ENCODE measurements around the gene IFFO2. TPM values are rescaled to one million over a fixed set of nuclear protein-coding genes. Genes with fewer than 3 reads are reported as not detected.

IFFO2 gene
- total RNA-seq, 2 donors from 2014 or later, result 69.2 to 79.1 TPM

DNA sequence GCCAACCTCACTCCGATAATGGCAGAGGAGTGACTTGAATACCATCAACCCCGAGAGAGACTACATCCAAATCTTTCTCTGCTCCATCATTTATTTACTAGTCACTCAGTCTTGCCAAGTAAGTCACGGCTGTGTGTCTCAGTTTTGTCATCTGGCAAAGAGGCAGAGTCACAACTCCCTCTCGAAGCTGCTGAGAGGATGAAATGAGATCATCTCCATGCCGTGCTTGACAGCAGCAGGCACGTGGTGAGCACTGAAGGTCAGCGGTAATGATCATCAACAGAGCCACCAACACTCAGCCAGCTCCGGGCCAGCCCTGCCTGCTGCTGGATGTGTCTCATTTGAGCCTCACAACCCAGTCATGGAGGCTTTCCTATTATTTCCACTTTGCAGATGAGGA lies 74.0 kb downstream of the IFFO2 start:
- Mint-ChIP-seq H3K36me3 (ENCODE audit: insufficient read depth in 2 of 2) (peaks cover 0 to 1% of the 10 kb centered on the region in 2 donors), H3K4me1 (ENCODE audit: low read depth) (no peaks in the 10 kb centered on the region), H3K27ac (no peak overlapping the region), H3K9me3 (no peaks in the 10 kb centered on the region), H3K4me3 (no peak overlapping the region), H3K27me3 (ENCODE audit: low read depth) (no peaks in the 10 kb centered on the region)
- DNase-seq (no peak), ATAC-seq (replicated peaks in 1 of 2) (no peak)

GRCh38 chr1:18881642-18882431 lies 74.6 kb downstream of the IFFO2 start:
- Mint-ChIP-seq H3K36me3 (ENCODE audit: insufficient read depth in 2 of 2) (peaks cover 0 to 1% of the 10 kb centered on the region in 2 donors), H3K9me3 (no peaks in the 10 kb centered on the region), H3K27me3 (ENCODE audit: low read depth) (no peaks in the 10 kb centered on the region), H3K27ac (no peak overlapping the region), H3K4me3 (no peak overlapping the region), H3K4me1 (ENCODE audit: low read depth) (no peaks in the 10 kb centered on the region)
- DNase-seq (no peak), ATAC-seq (replicated peaks in 1 of 2) (no peak)

DNA sequence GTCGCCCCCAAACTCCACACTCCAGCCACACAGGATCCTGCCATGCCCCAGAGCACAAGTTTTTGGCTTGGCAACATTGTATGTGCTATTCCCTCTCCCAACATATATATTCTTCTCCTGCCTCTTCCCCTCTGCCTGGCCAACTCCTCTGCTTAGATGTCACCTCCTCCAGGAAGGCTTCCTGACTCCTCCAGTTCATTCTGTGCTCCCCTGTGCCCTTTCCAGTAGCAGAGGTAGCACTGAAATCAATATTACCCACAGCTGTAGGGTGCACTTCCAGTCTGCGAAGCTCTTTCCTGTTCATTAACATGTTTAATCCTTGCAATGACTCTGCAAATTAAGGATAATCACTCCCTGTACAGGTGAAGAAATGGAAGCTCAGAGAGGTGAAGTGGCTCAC lies 75.3 kb downstream of the IFFO2 start:
- ATAC-seq (replicated peaks in 1 of 2) (no peak), DNase-seq (no peak)
- Mint-ChIP-seq H3K27me3 (ENCODE audit: low read depth) (no peaks in the 10 kb centered on the region), H3K9me3 (no peaks in the 10 kb centered on the region), H3K4me3 (no peak overlapping the region), H3K27ac (no peak overlapping the region), H3K36me3 (ENCODE audit: insufficient read depth in 2 of 2) (peaks cover 0 to 1% of the 10 kb centered on the region in 2 donors), H3K4me1 (ENCODE audit: low read depth) (no peaks in the 10 kb centered on the region)

GRCh38 chr1:18880585-18880984 lies 75.9 kb downstream of the IFFO2 start:
- Mint-ChIP-seq H3K27ac (no peak overlapping the region), H3K4me1 (ENCODE audit: low read depth) (no peaks in the 10 kb centered on the region), H3K4me3 (no peak overlapping the region), H3K9me3 (no peaks in the 10 kb centered on the region), H3K36me3 (ENCODE audit: insufficient read depth in 2 of 2) (peaks cover 0 to 1% of the 10 kb centered on the region in 2 donors), H3K27me3 (ENCODE audit: low read depth) (no peaks in the 10 kb centered on the region)
- ATAC-seq (replicated peaks in 1 of 2) (no peak), DNase-seq (no peak)

- Mint-ChIP-seq H3K27me3 (ENCODE audit: low read depth) (no peaks in the 10 kb centered on the region), H3K9me3 (no peaks in the 10 kb centered on the region), H3K4me1 (ENCODE audit: low read depth) (no peaks in the 10 kb centered on the region), H3K4me3 (no peak overlapping the region), H3K36me3 (ENCODE audit: insufficient read depth in 2 of 2) (peaks cover 0 to 1% of the 10 kb centered on the region in 2 donors), H3K27ac (no peak overlapping the region)
- ATAC-seq (replicated peaks in 1 of 2) (no peak), DNase-seq (no peak)
These were observed 76.6 kb downstream of the IFFO2 start for GRCh38 chr1:18879791-18880309.

- H3K4me3 Mint-ChIP-seq, result no peak overlapping the region
- H3K27me3 Mint-ChIP-seq (ENCODE audit: low read depth), result no peaks in the 10 kb centered on the region
- no peak for ATAC-seq (replicated peaks in 1 of 2)
- no peaks in the 10 kb centered on the region for H3K9me3 Mint-ChIP-seq
- no peak overlapping the region for H3K27ac Mint-ChIP-seq
- no peaks in the 10 kb centered on the region for H3K4me1 Mint-ChIP-seq (ENCODE audit: low read depth)
- DNase-seq, result no peak
- H3K36me3 Mint-ChIP-seq (ENCODE audit: insufficient read depth in 2 of 2), result peaks cover 0 to 1% of the 10 kb centered on the region in 2 donors
These were observed 77.2 kb downstream of the IFFO2 start for GRCh38 chr1:18879215-18879790.

DNA sequence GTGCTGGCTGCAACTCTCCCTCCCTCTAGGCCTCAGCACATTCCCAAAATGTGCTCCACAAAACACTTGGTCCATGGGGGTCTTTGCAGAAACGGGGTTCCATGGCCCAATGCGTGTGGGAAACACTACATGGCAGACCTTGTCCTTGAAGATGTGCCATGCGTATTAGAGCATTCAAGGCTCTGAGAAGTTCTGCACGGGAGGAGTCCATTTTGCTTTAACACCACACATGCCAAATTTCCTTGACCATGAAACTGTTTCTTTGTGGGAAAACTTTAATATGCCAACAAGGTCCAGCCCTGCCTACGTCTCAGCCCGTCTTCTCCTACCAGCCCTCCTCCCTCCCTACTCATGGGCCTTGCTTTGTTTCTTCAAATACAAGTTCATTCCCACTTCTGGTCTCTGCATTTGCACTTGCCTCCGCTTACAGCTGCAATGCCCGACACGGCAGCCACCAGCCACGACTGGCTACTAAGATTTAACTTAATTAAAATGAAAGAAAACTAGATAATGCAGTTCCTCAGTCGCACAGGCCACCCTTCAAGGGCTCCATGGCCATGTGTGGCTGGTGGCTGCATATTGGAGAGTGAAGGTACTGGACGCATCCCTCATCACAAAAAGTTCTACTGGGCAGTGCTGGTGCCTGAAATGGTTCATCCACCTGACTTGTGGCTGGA lies 77.8 kb downstream of the IFFO2 start:
- H3K4me1 Mint-ChIP-seq (ENCODE audit: low read depth), result no peaks in the 10 kb centered on the region
- H3K27me3 Mint-ChIP-seq (ENCODE audit: low read depth), result no peaks in the 10 kb centered on the region
- ATAC-seq (replicated peaks in 1 of 2), result no peak
- no peak overlapping the region for H3K4me3 Mint-ChIP-seq
- DNase-seq, result no peak
- H3K36me3 Mint-ChIP-seq (ENCODE audit: insufficient read depth in 2 of 2), result peaks cover 0 to 1% of the 10 kb centered on the region in 2 donors
- no peak overlapping the region for H3K27ac Mint-ChIP-seq
- H3K9me3 Mint-ChIP-seq, result no peaks in the 10 kb centered on the region

DNA sequence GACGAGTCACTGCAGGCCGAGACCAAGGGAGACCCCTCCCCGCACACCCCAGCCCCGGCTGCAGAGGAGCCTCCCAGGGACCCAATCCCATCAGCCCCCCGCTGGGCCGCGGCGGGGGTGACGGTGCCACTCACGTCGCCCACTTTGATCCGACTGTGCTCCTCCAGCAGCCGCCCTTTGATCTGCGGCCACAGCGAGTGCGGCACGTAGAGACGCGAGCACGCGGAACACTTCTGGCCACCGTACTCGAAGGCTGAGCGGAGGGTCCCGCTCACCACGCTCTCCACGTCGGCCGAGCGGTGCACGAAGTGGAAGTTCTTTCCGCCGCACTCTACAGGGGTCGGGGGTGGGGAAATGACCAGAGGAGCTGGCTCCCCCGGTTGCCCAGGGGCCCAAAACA lies 79.2 kb downstream of the IFFO2 start:
- H3K4me3 Mint-ChIP-seq, result no peak overlapping the region
- H3K27me3 Mint-ChIP-seq (ENCODE audit: low read depth), result no peaks in the 10 kb centered on the region
- H3K36me3 Mint-ChIP-seq (ENCODE audit: insufficient read depth in 2 of 2), result peaks cover 0 to 1% of the 10 kb centered on the region in 2 donors
- no peaks in the 10 kb centered on the region for H3K9me3 Mint-ChIP-seq
- DNase-seq, result no peak
- no peak overlapping the region for H3K27ac Mint-ChIP-seq
- ATAC-seq (replicated peaks in 1 of 2), result no peak
- no peaks in the 10 kb centered on the region for H3K4me1 Mint-ChIP-seq (ENCODE audit: low read depth)

DNA sequence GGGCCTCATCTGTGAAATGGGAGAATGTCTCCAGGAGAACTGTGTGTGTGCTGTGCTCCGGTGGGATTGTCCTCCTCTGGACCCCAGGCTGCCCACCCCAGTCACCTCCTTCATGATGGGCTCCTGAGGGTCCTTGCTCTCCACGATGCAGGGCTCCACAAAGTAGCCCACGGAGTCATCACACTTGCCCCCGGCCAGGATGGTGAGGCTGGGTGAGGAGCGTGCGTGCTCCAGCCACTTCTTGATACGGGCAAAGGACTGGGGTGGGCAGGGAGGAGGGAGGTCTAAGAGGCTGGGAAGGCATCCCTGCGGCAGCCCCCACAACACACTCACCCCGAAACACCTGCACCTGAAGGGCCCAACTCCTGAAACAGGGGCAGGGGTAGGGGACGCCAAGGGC lies 80.3 kb downstream of the IFFO2 start:
- ATAC-seq (replicated peaks in 1 of 2), result no peak
- H3K27ac Mint-ChIP-seq, result no peak overlapping the region

DNA sequence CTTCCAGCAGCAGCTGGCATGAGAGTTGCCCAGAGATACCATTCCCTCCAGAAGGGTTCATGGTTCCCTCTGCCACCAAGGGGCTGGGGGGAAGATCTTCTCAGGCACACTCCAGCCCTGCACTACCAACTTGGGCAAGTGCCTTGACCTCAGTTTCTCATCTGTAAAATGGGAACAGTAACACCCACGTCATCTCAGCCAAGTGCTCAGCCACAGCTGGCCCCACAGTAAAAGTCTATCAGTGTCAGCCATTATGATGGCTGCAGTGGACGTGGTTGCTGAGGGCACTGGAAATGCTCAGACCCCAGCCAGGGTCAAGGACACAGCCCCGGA lies 80.7 kb downstream of the IFFO2 start:
- H3K27me3 Mint-ChIP-seq (ENCODE audit: low read depth), result no peaks in the 10 kb centered on the region
- DNase-seq (no peak), ATAC-seq (replicated peaks in 1 of 2) (no peak)
- no peaks in the 10 kb centered on the region for H3K36me3 Mint-ChIP-seq (ENCODE audit: insufficient read depth in 2 of 2)
- no peaks in the 10 kb centered on the region for H3K9me3 Mint-ChIP-seq
- H3K4me1 Mint-ChIP-seq (ENCODE audit: low read depth), result no peaks in the 10 kb centered on the region
- H3K4me3 Mint-ChIP-seq, result no peak overlapping the region
- H3K27ac Mint-ChIP-seq, result no peak overlapping the region

More for the DNA sequence above, 80.3 kb downstream of the IFFO2 start:
- Mint-ChIP-seq H3K4me3 (no peak overlapping the region), H3K36me3 (ENCODE audit: insufficient read depth in 2 of 2) (peaks cover 0 to under 1% of the 10 kb centered on the region in 2 donors), H3K4me1 (ENCODE audit: low read depth) (no peaks in the 10 kb centered on the region), H3K9me3 (no peaks in the 10 kb centered on the region), H3K27me3 (ENCODE audit: low read depth) (no peaks in the 10 kb centered on the region)
- no peak for DNase-seq

GRCh38 chr1:18875107-18875795 lies 81.2 kb downstream of the IFFO2 start:
- H3K36me3 Mint-ChIP-seq (ENCODE audit: insufficient read depth in 2 of 2), result no peaks in the 10 kb centered on the region
- ATAC-seq (replicated peaks in 1 of 2), result peak; percentile 60 to 68

DNA sequence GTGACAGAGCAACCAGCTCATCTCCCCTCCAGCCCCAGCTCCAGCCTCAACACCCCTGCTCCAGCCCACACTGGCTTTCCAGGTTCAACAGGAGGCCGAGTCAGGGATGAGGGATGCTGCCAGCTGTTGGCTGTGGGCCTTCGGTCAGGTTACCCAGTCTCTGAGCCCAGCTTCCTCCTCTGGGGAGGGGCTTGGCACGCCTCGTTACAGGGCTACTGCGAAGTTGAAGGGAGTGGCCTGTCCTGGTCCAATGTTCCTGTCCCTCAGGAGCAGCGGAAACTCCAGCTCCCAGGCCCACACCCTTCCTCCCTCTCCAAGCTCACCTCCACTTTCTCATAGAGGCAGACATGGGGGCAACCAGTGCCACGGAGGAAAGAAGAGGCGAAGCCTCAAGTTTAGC lies 81.9 kb downstream of the IFFO2 start:
- no peak overlapping the region for H3K27ac Mint-ChIP-seq

More at GRCh38 chr1:18875107-18875795, 81.2 kb downstream of the IFFO2 start:
- no peaks in the 10 kb centered on the region for H3K27me3 Mint-ChIP-seq (ENCODE audit: low read depth)
- no peaks in the 10 kb centered on the region for H3K4me1 Mint-ChIP-seq (ENCODE audit: low read depth)
- no peak overlapping the region for H3K27ac Mint-ChIP-seq
- DNase-seq, result peak; percentile 71 to 78
- H3K4me3 Mint-ChIP-seq, result no peak overlapping the region
- H3K9me3 Mint-ChIP-seq, result no peaks in the 10 kb centered on the region

DNA sequence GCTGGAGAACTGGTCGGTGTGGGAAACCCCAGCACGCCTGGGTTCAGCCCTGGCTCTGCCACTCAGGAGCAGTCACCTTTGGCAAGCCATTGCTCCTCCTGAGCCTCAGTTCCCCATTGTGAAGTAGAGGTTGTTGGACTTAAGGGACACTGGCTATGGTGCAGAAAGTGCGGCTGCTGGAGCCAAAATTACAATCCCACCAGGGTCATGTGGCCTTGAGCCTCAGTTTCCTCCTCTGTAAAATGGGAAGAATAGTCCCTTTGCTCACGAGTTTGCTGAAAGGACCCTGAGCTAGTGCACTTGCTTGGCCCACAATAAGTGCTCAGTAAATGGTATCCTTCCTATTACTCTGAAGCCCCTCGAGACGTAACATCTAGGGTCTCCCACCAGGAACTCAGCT lies 82.4 kb downstream of the IFFO2 start:
- no peak for ATAC-seq (replicated peaks in 1 of 2)
- no peaks in the 10 kb centered on the region for H3K4me1 Mint-ChIP-seq (ENCODE audit: low read depth)

More for the DNA sequence above, 81.9 kb downstream of the IFFO2 start:
- Mint-ChIP-seq H3K4me3 (no peak overlapping the region), H3K27me3 (ENCODE audit: low read depth) (no peaks in the 10 kb centered on the region), H3K4me1 (ENCODE audit: low read depth) (no peaks in the 10 kb centered on the region), H3K9me3 (no peaks in the 10 kb centered on the region), H3K36me3 (ENCODE audit: insufficient read depth in 2 of 2) (no peaks in the 10 kb centered on the region)
- DNase-seq (no peak), ATAC-seq (replicated peaks in 1 of 2) (no peak)

More for the DNA sequence above, 82.4 kb downstream of the IFFO2 start:
- Mint-ChIP-seq H3K4me3 (no peak overlapping the region), H3K27ac (no peak overlapping the region), H3K27me3 (ENCODE audit: low read depth) (no peaks in the 10 kb centered on the region), H3K36me3 (ENCODE audit: insufficient read depth in 2 of 2) (no peaks in the 10 kb centered on the region), H3K9me3 (no peaks in the 10 kb centered on the region)
- no peak for DNase-seq
